GM11168 (cell line): Measurements from ENCODE around the gene RND1.

Experiments used
- in situ Hi-C: fragments of 300-500 bp; cut with MboI; formaldehyde crosslinking; loops from one replicate; pipeline ENCODE4 v1.12.0; 2022; ENCODE audit warnings: low sequenced_read_pairs; ENCODE audit not compliant: unreplicated experiment

Gene RND1

DNA sequence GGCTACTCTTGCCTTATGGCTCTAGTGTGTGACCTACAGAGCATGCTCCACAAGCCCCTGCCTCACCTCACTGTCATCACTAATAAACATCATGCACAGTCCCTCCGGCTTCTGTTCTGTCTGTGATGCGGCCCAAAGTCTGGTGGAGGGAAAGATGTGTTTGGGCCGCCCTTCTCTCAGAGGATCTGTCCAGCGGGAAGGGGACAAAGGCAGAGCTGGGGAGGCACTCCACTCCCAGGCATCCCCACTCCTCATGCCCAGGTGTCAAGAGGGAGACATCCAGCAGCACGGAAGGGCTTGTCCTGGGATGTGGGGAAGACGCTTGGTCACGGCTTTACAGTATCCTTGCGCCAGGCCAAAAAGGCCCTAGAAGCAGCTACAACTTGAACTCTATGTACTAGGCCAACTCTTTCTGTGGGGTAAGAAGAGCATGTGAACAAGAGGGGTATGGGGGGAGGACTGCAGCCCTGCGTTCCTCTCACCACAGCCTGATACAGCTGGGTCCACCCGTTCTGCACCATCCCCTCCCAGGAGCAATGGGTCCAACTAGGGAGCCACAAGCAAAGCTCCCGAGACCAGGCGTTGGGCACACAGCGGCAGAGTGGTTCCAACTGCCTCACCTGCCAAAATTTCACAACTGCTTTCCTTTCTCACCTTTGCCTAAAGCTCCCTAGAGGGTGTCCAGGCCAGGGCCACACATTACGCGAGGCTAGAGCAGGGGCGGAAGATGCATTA lies 36.7 kb downstream of the RND1 start:
- in situ Hi-C loops, result no loop called here

DNA sequence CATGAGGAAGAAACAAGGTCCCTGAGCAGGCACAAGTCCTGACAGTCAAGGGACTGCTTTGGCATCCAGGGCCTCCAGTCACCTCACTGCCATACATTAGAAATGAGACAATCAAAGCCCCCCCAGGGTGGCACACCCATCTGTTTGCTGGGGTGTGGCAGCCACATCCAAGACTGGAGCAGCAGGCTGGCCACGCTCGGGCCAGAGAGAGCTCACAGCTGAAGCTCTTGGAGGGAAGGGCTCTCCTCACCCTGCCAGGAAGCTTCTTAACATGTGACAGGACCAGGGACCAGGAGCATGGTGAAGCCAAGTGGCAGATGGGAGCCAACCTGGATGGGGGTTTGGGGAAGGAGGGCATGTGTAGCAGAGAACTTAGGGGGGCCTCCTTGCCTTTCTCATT lies 37.4 kb downstream of the RND1 start:
- in situ Hi-C loops, result no loop called here

DNA sequence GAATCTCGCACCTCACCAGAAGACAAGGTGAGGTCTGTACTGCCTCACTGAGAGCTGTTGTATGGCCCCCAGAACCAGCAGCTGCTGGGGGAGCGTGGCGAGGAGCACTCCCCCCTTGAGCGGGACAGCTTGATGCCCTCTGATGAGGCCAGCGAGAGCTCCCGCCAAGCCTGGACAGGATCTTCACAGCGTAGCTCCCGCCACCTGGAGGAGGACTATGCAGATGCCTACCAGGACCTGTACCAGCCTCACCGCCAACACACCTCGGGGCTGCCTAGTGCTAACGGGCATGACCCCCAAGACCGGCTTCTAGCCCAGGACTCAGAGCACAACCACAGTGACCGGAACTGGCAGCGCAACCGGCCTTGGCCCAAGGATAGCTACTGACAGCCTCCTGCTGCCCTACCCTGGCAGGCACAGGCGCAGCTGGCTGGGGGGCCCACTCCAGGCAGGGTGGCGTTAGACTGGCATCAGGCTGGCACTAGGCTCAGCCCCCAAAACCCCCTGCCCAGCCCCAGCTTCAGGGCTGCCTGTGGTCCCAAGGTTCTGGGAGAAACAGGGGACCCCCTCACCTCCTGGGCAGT lies 38.1 kb downstream of the RND1 start:
- in situ Hi-C loops, result no loop called here

DNA sequence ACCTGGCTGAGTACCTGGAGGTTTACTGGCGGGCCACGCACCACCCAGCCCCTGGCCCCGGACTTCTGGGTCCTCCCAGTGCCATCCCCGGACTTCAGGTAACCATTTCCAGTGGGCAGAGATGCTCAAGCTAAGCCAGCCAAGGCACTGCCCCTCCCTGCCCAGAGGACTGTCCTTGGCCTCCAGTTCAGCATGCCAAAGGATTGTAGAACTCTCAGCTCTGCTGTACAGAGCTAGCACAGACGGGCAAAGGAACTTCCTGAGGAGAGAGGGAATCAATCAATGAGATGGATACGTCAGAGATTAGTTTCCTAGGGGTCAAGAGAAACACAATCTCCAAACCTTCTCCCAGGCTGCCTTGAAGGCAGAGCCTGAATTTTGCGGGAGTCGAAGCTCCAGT lies 38.6 kb downstream of the RND1 start:
- in situ Hi-C loops, result no loop called here

DNA sequence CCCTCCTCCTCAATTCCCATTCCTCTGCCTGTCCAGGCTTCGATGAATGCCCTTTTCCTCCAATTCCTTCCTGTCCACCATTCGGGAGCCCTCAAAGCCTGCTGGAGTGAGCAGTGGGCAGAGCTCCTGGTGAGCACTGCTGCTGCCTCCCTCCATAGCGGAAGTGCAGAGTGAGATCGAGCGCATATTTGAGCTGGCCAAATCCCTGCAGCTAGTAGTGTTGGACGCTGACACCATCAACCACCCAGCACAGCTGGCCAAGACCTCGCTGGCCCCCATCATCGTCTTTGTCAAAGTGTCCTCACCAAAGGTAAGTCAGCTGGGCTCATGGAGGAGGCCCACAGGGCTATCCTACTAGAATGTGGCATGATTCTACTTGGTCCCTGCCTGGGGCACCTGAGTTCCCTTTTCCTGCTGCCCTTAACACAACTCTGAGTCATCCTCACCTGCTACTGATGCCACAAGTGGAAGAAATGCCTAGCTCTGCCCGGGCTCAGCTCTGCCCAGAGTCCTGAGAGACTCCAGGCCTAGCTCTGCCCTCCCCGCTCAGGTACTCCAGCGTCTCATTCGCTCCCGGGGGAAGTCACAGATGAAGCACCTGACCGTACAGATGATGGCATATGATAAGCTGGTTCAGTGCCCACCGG lies 39.3 kb downstream of the RND1 start:
- in situ Hi-C loops, result no loop called here

DNA sequence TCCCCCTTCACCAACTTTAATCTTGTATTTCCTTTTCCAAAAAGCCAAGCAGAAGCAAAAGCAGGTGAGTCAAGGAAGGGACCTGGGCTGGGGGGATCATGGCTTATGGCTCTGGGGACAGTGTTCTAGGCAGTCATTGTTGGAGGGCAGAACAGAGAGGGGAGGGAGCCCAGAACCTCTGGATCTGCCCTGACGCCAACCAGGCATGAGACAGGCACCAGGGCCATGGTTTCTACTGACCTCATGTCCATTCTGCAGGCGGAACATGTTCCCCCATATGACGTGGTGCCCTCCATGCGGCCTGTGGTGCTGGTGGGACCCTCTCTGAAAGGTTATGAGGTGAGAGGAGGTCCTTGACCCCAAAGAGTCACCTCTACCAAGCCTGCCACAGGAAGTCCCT lies 40.8 kb downstream of the RND1 start:
- in situ Hi-C loops, result no loop called here

DNA sequence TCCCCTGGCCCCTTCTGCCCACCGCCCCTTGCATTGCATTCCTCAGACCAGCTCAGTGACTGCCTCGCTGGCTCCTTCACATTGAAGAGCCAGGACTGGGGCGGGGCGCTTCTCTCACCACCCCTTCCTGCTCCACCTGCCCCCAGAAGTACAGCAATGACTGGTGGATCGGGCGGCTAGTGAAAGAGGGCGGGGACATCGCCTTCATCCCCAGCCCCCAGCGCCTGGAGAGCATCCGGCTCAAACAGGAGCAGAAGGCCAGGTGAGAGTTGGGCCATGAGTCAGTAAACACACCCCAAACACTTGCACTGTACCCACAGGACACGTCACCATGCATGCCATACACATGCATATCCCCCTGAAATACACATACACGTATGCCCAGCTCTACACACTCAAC lies 41.6 kb downstream of the RND1 start:
- in situ Hi-C loops, result no loop called here

DNA sequence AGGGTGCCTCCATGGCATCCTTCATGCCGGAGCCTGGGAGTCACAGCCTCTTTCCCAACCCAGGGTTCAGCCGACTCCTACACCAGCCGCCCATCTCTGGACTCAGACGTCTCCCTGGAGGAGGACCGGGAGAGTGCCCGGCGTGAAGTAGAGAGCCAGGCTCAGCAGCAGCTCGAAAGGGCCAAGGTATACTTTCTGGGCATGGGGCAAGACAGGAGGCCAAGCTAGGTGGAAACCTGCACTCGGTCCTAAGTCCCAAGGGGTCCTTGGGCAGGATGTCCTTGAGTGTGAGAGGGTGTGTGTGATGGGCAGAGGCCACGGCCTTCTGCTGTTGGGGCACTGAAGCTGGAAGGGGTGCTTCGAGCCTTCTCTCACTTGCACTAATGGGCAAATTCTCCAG lies 42.4 kb downstream of the RND1 start:
- in situ Hi-C loops, result no loop called here

DNA sequence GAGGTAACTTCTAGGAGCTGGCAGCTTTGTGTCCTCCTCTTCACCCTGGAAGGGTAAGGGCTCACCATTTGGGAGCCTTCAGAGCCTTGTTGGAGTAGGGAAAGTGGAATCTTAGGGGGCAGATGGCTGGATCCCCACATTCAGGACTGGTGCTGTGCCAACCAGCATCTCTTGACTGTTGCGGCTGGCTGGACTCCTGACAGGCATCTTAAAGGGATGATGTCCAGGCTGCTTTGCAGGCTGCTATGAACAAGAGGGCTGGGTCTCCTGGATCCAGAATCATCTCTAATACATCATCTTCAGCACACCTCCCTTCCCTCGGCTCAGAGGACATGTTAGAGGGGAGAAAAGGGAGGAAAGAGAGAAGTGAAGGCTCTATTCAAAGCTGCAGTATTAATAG lies 43.0 kb downstream of the RND1 start:
- in situ Hi-C loops, result no loop called here

DNA sequence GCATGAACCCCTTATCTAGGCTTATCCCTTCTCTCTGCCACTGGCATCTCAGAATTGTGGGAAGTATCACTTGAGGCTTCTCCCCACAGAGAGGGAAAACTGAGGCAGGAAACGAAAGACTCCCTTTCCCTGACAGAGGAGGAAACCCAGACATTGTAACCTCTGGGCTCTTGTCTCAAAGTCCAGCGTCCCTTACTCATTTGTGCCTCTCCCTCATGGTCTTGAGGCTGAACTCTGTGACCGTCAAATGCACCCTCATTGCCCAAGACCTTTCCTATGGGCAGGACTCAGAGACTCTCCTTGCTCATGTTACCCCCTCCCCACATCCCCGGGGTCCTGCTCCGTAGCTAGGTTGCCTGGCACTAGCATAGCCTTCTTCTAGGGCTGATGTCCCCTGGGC lies 43.5 kb downstream of the RND1 start:
- in situ Hi-C loops, result no loop called here

DNA sequence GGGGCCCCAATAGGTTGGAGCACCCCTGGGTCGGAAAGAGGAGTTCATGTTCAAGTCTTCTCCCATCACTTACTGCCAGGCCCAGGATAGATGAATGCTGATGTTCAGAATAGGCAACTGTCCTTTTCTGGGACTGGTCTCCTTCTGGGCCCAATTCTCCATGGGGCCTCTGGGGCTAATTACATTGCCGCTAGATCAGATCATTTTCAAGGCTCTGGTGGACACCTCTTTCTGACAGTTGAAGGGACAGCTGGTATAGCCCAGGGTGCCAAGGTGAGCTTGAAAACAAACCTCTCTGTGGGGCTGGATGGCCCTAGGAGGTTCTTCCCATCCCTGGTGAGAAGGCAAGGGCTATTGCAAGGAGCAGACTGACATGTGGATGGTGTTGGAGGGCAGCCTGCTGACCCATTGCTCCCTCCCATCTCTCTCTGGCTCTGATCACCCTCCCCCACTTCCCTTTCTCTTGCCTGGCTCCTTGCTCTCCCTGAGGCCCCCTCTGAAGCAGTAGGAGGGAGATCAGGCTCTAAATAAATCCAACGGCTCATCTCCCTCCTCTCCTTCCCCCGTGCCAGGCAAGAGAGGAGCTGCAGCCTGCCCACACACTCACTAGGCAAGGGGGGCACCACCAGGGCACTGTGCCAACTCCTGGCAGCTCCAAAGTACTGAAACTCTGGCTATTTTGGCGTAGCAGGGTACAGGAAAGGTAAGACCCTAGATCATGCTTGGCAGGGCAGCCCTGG lies 45.5 kb downstream of the RND1 start:
- in situ Hi-C loops, result no loop called here

DNA sequence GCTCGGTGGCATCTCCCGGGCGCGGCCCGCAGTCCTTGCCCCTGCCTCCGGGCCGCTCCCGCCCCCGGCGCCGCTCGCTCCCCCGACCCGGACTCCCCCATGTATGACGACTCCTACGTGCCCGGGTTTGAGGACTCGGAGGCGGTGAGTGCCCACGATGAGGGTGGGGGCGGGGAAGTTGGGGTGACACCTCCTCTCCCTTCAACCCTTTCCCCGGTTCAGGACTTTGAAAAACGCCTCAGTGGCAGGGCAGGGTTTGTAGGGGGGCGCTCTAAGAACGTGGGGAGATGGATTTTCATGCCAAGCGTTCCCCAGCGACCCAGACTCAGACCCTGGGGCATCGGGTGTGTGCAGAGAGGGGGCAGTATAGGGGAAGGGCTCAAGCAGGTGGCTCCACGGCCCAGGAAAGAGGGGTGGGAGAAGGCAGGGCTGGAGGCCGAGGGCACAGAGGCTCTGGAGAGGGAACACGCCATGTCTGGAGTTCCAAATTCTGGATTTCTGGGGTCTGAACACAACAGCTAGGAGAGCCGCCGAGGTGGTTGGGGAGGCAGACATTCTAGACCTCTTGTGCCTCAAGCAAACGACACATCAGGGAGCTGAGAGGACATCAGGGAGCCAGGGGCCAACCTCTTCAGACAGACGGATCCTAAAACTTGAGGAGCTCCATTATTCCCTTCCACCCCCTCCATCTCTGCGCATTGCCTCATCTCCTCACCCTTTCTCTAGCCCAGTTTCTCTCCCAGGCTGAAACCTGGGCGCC lies 46.7 kb downstream of the RND1 start:
- in situ Hi-C loops, result no loop called here

DNA sequence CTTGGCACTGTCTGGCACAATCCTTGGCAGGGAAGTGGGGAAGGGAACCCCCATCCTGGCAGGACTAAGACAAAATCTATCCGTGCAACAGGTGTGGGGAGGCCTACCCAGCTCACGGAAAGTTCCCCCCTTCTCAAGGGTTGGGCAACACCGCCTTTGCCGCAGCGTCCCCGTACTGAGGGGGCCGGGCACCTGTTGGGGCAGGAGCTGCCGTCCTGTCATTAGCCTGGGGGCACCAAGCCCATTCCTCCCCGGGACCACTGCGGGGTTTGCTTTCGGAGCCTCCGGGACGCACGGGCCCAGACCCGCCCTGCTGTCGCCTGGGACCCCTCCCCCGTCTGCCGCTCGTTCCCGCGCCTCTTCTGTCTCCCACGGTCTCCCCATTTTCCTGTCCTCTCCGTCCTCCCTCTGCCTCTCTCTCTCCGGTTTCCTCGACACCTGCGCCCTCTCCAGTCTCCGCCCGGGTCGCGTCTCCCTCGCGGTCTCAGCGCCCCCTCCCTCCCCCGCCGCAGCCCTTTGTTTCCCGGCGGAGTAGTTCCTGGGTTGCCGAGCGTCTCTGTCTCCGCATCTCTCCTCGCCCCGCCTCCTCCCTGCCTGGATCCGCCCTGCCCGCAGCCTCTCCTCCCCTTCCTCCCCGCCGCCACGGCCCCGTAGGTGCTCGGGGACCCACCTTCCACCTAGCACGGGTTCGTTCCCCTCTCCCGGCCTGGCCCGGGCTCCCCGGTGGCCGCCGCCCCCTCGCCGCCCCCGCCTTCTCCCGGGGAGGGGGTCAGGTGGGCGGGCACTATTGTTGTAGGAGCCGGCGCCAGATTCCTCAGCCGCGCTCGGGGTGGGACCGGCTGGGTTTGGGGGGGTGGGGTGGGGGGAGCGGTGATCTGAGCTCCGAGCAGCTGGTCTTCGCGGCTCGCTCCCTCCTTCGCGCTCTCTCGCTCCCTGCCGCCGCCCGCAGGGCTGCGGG lies 47.5 kb downstream of the RND1 start, which contains the start of gene CACNB3:
Gene CACNB3, plus strand, starts transcription at position 624 of the 958 bp plus-strand sequence. CDS start 434 bp downstream, outside the sequence.
- in situ Hi-C loops, result no loop called here

DNA sequence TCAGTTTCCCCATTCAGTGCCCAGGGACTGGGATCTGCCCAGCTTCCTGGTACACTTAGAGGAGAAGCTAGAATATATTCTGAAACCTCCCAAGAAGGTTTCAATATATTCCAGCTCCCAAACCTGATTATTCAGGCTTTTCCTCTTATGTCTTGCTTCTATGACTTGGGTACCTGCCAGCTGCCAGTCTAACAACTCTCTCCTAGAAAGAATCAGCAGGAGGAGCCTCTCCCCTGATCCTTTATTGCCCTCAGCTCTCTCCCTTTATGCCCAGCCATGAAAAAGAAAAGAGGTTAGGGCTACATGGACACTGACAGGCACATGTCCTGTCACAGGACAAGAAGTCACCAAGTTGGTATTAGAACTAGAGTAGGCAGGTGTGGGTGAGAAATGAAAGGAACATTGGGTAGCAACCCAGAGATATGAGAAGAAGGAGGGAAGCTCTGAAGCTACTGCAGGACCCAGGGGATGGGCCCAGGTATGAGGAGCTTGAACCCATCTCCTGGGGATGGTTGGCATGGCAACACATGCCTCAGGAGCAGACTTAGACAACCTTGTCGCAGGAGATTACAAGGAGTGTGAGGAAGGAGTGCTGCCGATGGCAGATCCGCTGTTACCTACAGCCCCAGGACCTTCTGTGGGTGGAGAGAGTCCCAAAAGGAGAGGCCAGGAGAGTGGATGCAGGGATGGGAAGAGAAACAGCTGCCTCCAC lies 49.4 kb downstream of the RND1 start:
- in situ Hi-C loops, result no loop called here

DNA sequence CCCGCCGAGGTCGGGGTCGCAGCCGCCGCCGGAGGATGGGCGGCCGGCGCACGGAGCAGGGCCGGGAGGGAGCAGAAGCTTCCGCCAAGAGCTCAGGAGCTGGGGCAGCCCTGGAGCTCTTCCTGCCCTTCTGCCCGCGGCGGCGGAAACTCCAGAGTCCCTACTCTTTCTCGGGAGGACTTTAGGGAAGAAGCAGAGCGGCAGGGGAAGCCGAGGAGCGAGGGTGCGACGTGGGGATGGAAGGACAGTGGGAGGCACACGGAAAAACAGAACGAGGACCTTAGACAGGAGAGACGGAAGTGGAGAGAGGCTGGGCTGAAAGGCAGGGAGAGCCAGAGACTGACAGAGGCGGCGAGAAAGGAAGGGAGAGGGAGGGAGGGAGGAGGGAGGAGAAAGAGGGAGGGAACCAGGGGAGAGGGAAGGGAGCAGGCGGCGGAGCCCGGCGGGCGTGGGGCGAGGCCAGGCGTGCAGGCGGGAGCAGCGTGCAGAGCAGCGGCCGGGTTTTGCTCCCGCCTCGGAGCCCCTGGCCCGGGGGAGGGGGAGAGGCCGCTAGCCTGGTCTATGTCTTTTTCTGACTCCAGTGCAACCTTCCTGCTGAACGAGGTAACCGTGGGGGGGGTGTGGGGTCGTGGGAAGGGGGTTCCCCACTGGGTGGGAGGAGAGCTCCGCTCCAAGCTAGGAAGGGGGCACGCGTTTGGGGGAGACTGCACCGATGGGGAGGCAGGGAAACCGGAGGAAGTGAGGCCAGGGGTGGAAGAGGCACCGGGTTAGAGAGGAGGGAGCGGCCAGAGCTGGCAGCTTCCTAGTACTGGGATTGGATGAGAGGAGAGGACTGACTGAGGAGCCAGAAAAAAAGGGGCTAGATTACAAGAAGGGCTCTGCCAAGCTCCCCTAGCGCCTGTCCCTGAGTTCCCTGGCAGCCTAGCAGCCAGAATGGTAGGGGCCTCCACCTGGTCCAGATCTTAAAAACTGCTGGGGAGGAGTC lies 50.3 kb downstream of the RND1 start:
- in situ Hi-C loops, result no loop called here

DNA sequence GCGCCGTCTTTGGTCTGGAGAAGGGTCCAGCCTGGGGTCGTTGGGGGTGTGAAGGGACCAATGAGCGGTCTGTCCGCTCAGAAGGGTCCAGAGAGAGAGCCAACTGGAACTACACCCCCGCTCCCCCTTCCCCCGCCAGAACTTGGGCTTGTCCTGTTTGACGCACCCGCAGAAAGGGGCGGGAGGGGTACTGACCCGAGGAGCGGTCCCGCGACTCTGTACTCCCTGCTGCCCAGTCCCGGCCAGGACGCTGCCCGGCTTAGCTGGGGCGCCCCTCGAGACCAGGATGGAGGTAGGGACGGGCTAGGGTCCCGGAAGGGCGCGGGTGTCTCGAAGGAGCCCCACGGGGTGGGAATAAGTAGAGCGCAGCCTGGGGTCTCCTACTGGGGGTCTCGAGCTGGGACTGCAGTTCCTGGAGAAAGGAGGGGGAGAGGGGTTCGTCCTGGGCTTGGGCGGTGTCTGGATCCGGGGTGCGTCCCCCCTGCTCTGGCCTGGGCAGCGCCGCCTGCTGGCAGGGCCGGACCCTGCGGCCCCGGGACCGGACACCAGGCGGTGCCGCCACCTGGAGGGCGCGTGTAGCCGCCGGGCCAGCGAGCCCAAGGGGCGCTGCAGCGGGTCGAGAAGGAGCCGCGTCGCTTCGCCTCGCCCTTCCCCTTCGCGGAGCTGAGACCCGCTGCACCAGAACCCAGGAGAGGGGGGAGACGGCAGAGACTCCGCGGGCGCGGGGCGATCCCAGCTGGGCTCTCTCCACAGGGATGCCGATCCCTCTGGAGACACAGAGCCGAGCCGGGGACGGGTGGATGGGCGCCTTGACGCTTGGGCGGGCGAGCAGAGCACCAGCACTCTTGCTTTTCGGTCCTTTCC lies 51.2 kb downstream of the RND1 start:
- in situ Hi-C loops, result no loop called here
